CD4-positive, alpha-beta T cell (primary cell): ENCODE data around the gene SCLY. TPM values are rescaled to one million over a fixed set of nuclear protein-coding genes. Genes with fewer than 3 reads are reported as not detected.

Source experiments
- ATAC-seq: fragments of 200-7000 bp; cut with Tn5 transposase; one replicate; pipeline ENCODE4 v1.10.0; 2022; ENCODE audit warnings: mild to moderate bottlenecking; ENCODE audit not compliant: poor library complexity
- CTCF ChIA-PET: fragments of 350-600 bp; sonication (Branson Sonifier 250); formaldehyde crosslinking; loops from one replicate; lab custom pipeline; 2021; ENCODE audit warnings: antibody characterized with exemption, inconsistent platforms; lab: Charles Lee
- POLR2A ChIA-PET: fragments of 350-600 bp; sonication (Branson Sonifier 250); formaldehyde crosslinking; loops from one replicate; lab custom pipeline; 2021; ENCODE audit warnings: antibody characterized with exemption, inconsistent platforms; lab: Charles Lee
- DNase-seq, 14 experiments: peaks; one replicate each; pipeline ENCODE4 v3.0.0-alpha.2; 2013 to 2020; ENCODE audit warnings: mixed read lengths in 2 of 14
- H3K27ac ChIP-seq, 2 donors: one replicate each; pipeline versions ENCODE4 v1.5.1 to v1.7.0; 2013; ENCODE audit warnings: low read length in 2 of 2, low read depth in 1 of 2, mild to moderate bottlenecking in 1 of 2
- H3K27me3 ChIP-seq, 2 experiments: 1 replicate in 1 of 2; 2 replicates in 1 of 2; pipeline versions ENCODE4 v1.6.1 to v1.7.0; 2013; ENCODE audit warnings: low read length in 2 of 2, control low read depth in 1 of 2, mild to moderate bottlenecking in 1 of 2, moderate library complexity in 1 of 2; ENCODE audit not compliant: insufficient read depth in 2 of 2, control insufficient read depth in 1 of 2
- H3K36me3 ChIP-seq: one replicate; pipeline ENCODE4 v1.6.1; 2013; ENCODE audit warnings: low read length, control low read depth; ENCODE audit not compliant: insufficient read depth
- H3K4me1 ChIP-seq: one replicate; pipeline ENCODE4 v1.6.1; 2013; ENCODE audit warnings: low read length, control low read depth; ENCODE audit not compliant: insufficient read depth
- H3K4me3 ChIP-seq: one replicate; pipeline ENCODE4 v1.5.1; 2013; ENCODE audit warnings: mild to moderate bottlenecking, low read length, moderate library complexity
- H3K9me3 ChIP-seq, 2 experiments: 1 replicate in 1 of 2; 2 replicates in 1 of 2; pipeline versions ENCODE4 v1.6.1 to v1.7.0; 2013; ENCODE audit warnings: low read length in 2 of 2, mild to moderate bottlenecking in 2 of 2, control low read depth in 1 of 2, moderate library complexity in 1 of 2; ENCODE audit not compliant: control insufficient read depth in 1 of 2, insufficient read depth in 1 of 2
- H3K27ac Mint-ChIP-seq: one replicate; pipeline ENCODE4 v1.8.0; 2020; ENCODE audit warnings: mixed read lengths
- H3K27me3 Mint-ChIP-seq: one replicate; pipeline ENCODE4 v1.8.0; 2021; ENCODE audit warnings: mixed read lengths
- H3K36me3 Mint-ChIP-seq: one replicate; pipeline ENCODE4 v1.8.0; 2021; ENCODE audit warnings: low read depth, mixed read lengths
- H3K4me1 Mint-ChIP-seq: one replicate; pipeline ENCODE4 v1.8.0; 2021; ENCODE audit warnings: low read depth, mixed read lengths
- H3K4me3 Mint-ChIP-seq: one replicate; pipeline ENCODE4 v1.8.0; 2020; ENCODE audit warnings: mild to moderate bottlenecking, mixed read lengths
- H3K9me3 Mint-ChIP-seq: one replicate; pipeline ENCODE4 v1.8.0; 2020; ENCODE audit warnings: mixed read lengths
- CTCF ChIP-seq: fragments of 200-600 bp; IDR thresholded peaks from one replicate; pipeline ENCODE4 v1.8.0; 2022; ENCODE audit warnings: antibody characterized with exemption, mild to moderate bottlenecking
- intact Hi-C, 2 experiments: fragments of 100-400 bp; cut with DNase I in 1 of 2; cut with micrococcal nuclease in 1 of 2; formaldehyde crosslinking; loops; one replicate each; pipeline versions ENCODE4 v1.15.1 to v1.9.0; 2023 to 2025; cut with DNase I, micrococcal nuclease
- total RNA-seq, 174 experiments: library from RNA in 2 of 174; stranded (reverse) in 2 of 174; gene quantifications; one replicate each; pipeline ENCODE4 v1.2.3 and lab custom pipeline; 2021 to 2026

The SCLY gene
- total RNA-seq, 2 experiments from 2014 or later: 8.9 to 9.6 TPM

GRCh38 chr2:238016526-238016925, 44.3 kb upstream of the SCLY start:
- Histone ChIP-seq H3K27ac (no peak overlapping the region), H3K9me3 (no peaks in the 10 kb centered on the region), H3K4me1 (peaks cover 3% of the 10 kb centered on the region), H3K27me3 (no peaks in the 10 kb centered on the region), H3K36me3 (peaks cover 54% of the 10 kb centered on the region), H3K4me3 (no peak overlapping the region)
- H3K4me1 Mint-ChIP-seq: peaks cover under 1% of the 10 kb centered on the region
- no peak overlapping the region for H3K27ac Mint-ChIP-seq
- intact Hi-C loops: loop anchor here in 1 of 2 experiments (5.0 kb wide), 1 partner anchor 94 kb away; no protein-coding TSS in a partner anchor
- H3K9me3 Mint-ChIP-seq: no peaks in the 10 kb centered on the region
- H3K4me3 Mint-ChIP-seq: no peak overlapping the region
- ChIA-PET POLR2A (no interaction called here), CTCF (no interaction called here)
- DNase-seq: no peak
- TF ChIP-seq CTCF: no peak
- peaks cover 63% of the 10 kb centered on the region for H3K36me3 Mint-ChIP-seq
- no peaks in the 10 kb centered on the region for H3K27me3 Mint-ChIP-seq
- no peak for ATAC-seq

DNA sequence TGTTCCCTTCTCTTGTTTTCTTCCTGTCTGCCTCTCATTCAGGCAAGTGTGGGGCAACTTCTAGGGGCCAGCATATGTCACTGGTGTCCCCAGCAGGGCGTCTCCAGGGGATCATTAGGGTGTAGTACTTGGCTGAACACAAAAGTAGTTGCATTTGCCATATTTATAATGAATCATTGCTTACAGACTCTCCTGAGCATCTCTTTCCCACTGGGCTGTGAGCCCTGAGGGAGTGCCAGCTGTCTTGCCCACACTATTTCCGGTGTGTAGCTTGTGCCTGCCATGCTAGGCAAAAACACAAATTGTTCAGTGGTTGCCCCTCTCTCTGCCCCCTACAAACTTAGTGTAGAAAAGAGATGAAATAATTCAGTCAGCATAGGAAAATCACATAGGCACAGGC, 40.8 kb upstream of the SCLY start:
- H3K4me3 ChIP-seq: no peak overlapping the region
- no peaks in the 10 kb centered on the region for H3K4me1 Mint-ChIP-seq
- peaks cover 3% of the 10 kb centered on the region for H3K4me1 ChIP-seq
- no peak overlapping the region for H3K27ac ChIP-seq
- intact Hi-C loops: loop anchor here in 1 of 2 experiments (5.0 kb wide), 1 partner anchor 98 kb away; no protein-coding TSS in a partner anchor
- H3K27ac Mint-ChIP-seq: no peak overlapping the region
- H3K4me3 Mint-ChIP-seq: no peak overlapping the region
- CTCF ChIA-PET: no interaction called here
- no peaks in the 10 kb centered on the region for H3K27me3 Mint-ChIP-seq
- peaks cover 56% of the 10 kb centered on the region for H3K36me3 ChIP-seq
- no peak for TF ChIP-seq CTCF
- peaks cover 58% of the 10 kb centered on the region for H3K36me3 Mint-ChIP-seq
- H3K27me3 ChIP-seq: no peaks in the 10 kb centered on the region
- DNase-seq (no peak), ATAC-seq (no peak)
- POLR2A ChIA-PET: no interaction called here
- H3K9me3 Mint-ChIP-seq: no peaks in the 10 kb centered on the region
- H3K9me3 ChIP-seq: no peaks in the 10 kb centered on the region

GRCh38 chr2:238020816-238021215, 40.0 kb upstream of the SCLY start:
- Mint-ChIP-seq H3K27ac (no peak overlapping the region), H3K36me3 (peaks cover 65% of the 10 kb centered on the region), H3K9me3 (no peaks in the 10 kb centered on the region), H3K27me3 (no peaks in the 10 kb centered on the region), H3K4me3 (no peak overlapping the region), H3K4me1 (no peaks in the 10 kb centered on the region)
- Histone ChIP-seq H3K4me1 (peaks cover 2% of the 10 kb centered on the region), H3K36me3 (peaks cover 63% of the 10 kb centered on the region), H3K27ac (no peak overlapping the region), H3K27me3 (no peaks in the 10 kb centered on the region), H3K4me3 (no peak overlapping the region), H3K9me3 (no peaks in the 10 kb centered on the region)
- DNase-seq: no peak
- intact Hi-C loops: no loop called here
- no peak for TF ChIP-seq CTCF
- ChIA-PET POLR2A (no interaction called here), CTCF (no interaction called here)
- ATAC-seq: no peak
